GM21447 (cell line): Measurements from ENCODE around the gene SMARCD3.

Source experiments
- ATAC-seq: cut with Tn5 transposase; IDR thresholded peaks from one replicate; pipeline ENCODE4 v1.9.1; 2021; ENCODE audit not compliant: unreplicated experiment

Gene SMARCD3

DNA sequence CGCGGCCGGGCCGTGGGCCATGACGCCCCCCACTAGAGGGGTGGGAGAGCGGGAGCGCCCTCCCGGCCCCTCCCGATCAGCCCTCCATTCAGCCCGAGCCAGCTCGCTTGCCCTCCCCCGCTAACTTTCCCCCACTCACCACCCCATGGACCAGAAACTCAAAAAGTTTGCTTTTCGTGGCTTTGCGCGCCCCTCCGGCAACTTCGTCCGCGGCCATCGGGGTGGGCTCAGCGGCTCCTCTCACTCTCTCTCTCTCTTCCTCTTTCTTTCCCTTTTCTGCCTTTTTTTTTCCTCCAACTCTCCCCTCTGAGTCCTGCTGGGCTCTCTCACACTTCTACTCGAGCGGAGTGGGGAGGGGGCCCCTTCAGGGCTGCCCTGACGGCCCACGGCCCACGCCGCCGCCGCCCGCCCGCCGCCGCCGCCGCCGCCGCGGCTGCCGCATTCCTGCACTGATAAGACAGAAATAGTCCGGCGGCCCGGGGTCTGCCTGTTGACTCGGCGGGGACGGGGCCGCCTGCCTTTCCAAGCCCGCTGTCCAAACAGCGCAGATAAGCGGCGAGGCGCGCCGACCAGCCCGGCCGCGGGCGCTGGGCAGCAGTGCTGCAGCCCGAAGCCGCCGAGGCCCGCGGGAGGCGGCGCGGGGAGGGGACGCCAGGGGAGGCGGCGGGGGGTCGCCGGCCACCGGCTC, at the start of gene SMARCD3:
Gene SMARCD3 (minus strand): TSS at position 349 of the 688 bp plus-strand sequence. CDS start 132 bp downstream, at position 217.
- no peak for ATAC-seq

DNA sequence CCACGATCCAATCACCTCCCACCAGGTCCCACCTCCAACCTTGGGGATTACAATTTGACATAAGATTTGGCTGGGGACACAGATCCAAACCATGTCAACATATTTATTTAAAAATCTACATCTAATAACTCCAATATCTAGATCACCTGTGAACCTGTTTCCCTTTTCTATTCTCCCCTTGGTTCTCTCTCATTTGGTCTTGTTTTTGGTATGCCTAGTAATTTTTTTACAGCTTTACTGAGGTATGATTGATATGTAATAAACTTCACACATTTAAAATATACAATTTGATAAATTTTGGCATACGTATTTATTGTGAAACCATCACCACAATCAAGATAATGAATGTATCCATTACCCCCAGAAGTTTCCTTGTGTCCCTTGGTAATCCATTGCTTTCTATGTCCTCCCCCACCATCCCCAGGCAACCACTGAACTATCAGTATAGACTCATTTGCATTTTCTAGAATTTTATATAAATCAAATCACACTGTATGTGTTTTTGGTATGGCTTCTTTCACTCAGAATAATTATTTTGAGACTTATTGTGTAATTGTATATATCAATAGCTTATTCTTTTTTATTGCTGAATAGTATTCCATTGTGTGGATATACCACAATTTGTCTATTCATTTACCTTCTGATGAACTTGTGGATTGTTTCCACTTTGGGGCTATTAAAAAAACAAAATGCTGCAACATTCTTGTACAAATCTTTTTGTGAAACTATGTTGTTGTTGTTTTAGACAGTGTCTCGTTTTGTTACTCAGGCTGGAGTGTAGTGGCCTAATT, 47.9 kb upstream of the SMARCD3 start:
- no peak for ATAC-seq

DNA sequence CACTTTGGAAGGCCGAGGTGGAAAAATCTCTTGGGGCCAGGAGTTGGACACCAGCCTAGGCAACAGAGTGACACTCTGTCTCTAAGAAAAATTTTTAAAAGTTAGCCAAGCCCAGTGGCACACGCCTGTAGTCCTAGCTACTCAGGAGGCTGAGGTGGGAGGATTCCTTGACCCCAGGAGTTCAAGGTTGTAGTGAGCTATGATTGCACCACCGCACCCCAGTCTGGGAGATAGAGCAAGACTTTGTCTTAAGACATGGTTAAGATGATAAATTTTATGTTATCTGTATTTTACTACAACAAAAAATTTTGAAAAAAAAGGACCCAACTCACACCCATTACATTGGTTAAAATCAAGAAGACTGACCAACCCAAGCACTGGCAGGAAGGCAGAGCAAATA, 44.4 kb upstream of the SMARCD3 start:
- no peak for ATAC-seq

DNA sequence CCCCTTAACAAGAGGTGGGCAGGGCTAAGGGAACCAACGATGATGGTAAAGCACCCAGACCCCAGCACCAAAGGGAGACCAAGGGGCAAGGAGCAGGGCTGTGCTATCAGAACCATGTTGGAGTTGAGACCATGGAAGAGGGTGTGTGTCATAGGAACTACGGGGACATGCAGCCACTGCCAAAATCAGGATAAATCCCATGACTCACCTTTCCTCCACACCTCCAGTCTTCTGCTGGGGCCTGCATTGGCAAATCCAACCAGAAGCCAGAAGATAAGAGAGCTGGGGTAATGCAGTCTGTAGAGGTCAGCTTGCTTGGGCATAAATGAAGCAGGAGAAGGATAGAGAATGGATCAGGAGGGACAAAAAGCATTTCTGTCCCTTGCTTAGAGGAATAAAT, 42.7 kb upstream of the SMARCD3 start:
- ATAC-seq, result no peak

DNA sequence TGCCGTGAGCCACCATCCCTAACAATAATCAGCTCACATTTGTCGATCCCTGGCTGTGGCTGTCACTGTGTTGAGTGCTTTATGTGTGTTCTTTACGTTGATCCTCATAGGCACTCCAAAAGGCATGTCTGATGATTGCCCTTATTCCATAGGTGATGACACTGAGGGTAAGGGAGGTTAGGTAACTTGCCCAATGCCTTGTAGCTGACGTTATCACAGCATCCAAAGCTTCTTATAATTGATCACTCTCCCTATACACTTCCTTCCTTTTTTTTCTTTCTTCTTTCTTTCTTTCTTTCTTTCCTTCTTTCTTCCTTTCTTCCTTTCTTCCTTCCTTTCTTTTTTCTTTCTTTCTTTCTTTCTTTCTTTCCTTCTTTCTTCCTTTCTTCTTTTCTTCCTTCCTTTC, 41.9 kb upstream of the SMARCD3 start:
- ATAC-seq, result no peak

DNA sequence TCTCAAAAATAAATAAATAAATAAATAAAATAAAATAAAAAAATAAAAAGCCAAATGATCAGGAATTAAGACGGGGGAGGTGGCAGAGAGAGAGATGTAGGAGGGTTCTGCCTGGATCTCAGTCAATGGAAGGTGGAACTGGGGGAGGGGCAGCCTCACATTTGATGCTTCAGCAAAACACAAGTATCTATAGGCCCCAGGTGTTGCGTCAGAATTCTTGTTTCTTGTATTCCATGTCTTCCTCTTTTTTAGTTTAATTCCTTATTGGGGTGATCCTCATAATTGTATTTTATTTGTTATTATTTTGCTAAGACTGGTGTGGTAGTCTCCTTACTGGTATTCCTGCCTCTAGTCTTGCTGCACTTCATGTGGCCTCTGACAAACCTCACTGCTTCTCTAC, 41.4 kb upstream of the SMARCD3 start:
- no peak for ATAC-seq

DNA sequence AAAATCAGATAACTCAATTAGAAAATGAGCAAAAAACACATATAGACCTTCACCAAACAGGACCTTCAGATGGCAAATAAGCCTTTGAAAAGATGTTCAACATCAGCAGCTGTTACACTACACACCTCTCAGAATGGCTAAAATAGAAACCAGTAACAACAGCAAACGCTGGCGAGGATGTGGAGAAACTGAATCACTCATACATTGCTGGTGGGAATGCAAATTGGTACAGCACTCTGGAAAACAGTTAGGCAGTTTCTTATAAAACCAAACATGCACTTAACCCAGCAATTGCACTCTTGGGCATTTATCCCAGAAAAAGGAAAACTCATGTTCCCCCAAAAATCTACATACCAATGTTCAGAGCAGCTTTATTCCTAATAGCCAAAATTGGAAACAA, 37.7 kb upstream of the SMARCD3 start:
- ATAC-seq, result no peak

DNA sequence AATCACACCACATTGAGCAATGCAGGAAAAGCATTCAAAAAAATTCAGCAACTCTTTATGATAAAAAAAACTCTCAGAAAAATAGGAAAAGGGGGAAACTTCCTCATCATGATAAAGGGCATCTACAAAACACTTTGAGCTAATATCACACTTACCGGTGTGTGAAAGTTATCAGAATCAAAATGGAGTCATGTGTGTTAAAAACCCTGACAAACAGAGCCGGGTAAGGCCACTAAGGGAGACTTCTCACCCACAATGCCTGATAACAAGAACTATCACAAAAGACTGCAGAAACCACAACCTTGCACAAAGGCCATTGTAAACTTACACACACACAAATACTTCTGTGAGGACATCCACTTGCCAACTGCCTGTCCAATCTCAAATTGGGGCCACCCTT, 34.8 kb upstream of the SMARCD3 start:
- no peak for ATAC-seq

DNA sequence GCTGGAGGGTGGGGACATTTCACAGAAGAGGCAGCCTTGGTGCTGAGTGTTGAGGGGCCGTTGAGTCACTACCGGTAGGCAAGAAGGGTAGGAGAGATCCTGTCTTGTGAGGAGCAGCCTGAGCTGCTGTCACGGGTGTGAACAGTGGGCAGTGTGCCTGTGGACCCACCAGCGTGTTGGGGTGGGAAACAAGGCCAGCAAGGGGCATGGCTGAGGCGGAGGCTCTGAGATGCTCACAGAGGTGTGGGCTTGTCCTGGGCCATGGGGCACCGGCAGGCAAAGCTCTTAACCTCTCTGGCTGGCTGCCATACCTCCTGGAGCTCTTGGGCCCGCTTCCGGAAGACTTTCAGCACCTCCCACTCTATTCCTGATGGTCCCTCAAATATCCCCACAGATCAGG, 33.6 kb upstream of the SMARCD3 start:
- ATAC-seq, result no peak

DNA sequence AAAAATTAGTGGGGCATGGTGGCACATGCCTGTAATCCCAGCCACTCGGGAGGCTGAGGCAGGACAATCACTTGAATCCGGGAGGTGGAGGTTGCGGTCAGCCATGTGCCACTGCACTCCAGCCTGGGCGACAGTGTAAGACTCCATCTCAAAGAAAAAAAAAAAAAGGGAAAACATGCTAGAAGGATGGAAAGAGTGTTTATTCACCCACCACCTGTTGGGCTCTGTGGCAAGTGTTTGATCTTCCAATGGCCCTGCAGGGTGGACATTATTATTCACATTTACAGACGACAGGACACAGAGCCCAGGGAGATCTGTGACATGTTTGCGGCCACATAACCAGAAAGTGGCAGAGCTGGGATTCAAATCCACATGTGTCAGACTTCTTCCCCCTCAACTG, 33.2 kb upstream of the SMARCD3 start:
- no peak for ATAC-seq

DNA sequence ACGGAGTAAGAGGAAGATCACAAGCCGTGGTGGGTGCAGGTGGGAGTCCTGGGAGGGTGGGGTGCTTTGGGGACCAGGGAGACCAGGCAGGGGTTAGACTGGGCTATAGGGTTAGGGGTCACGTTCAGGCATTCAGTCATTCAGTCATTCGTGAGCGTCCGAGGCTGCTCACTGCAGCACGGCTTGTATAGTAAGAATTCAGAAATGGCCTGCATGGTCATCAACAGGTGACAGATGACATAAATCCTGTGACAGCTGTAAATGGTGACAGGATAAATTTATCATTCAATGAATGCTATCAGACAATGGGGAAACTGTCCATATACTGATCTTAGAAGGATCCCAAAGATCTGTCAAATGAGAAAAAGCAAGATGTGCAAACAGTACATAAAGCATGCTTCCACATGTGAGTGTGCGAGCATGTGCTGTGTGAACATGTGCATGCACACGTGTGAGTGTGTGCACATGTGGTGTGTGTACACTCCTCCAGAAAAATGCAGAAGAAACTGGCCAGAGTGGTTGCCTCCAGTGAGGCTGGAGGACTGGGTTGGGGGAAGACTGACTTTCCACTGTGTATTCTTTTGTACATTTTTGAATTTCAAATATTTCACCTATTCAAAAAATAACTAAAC, 32.0 kb upstream of the SMARCD3 start:
- ATAC-seq, result no peak

DNA sequence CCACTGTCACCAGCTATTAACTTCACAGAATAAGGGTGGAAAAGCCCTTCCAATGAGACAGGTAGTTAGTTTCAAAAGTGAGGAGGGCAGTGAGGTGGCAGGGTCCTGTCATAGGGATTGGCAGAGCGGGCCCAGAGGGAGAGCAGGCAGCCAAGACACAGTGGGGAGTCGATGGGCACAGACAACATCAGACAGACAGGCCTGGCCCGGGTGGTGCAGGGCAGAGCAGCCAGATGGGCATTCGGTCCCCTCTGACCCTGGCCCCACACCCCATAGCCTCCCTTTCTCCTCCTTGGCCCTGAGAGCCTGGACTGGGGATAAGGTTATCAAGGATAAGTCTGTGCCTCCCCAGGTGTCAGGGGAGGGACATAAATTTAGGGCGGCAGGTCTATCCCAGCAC, 31.4 kb upstream of the SMARCD3 start:
- ATAC-seq, result no peak

DNA sequence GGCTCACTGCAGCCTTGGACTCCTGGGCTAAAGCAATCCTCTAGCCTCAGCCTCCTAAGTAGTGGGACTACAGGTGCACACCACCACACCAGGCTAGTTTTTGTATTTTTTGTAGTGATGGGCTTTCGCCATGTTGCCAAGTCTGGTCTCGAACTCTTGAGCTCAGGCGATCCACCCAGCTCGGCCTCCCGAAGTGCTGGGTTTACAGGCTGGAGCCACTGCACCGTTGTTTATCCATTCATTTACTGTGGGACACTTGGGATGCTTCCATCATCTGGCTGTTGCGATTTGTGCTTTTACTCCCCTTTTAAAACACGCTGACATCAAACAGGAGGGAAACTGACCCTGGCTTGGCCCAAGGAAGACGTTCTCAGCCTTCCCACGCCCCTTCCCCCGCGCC, 30.5 kb upstream of the SMARCD3 start:
- ATAC-seq, result no peak

DNA sequence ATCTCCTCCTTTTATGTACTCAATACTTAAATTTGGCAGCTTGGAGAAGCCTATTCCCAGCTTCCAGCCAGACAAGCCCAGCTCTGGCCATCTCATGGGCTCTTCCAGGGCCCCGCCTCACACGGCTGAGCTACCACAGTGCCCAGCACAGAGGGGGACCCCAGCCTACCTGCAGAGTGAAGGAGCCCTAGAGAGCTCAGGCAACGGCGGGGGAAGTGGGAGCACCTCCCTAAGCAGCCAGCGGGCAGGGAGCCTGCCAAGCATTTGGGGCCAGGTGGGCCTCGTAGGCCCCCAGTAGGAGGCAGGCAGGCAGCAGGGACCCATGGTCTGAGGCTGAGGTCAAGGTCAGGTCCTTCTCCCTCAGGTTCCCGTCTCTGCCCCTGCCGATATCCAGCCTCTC, 29.1 kb upstream of the SMARCD3 start:
- ATAC-seq, result no peak

DNA sequence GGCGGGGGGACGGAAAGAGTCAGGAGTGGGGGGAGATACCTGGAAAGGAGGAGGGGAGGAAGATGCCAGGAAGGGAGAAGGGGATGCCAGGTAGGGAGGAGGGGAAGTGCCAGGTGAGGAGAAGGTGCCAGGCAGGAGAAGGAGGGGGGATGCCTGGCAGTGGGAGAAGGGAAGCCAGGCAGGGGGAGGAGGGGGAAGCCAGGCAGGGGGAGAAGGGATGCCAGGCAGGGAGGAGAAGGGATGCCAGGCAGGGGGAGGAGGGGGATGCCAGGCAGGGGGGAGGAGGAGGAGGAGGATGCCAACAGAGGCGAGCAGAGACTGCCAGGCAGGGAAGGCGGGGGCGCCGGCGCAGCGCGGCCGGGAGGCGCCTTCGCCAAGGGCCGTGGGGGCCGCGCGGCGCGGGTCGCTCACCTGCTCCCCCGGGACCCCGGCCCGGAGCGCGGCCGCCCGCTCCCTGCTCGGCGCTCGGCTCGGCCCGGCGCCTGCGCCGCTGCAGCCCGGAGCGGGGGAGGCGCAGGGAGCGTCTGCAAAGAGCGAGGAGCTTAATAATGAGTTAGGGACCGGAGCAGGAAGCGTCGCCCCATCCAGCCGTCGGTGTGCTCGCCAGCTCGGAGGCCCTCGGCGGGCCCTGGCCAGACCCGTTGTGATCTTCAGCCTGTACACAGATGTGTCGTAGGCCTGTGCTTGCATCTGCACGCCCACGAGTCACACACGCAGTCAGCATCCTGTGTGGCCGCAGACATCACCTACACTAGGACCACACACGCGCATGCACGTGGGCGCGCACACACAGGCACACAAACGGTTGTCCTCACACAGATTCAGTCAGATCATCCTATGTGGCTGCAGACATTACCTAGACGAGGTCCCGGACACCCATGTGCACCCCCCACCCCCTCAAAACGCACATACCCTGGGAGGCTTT, 28.4 kb upstream of the SMARCD3 start:
- no peak for ATAC-seq

DNA sequence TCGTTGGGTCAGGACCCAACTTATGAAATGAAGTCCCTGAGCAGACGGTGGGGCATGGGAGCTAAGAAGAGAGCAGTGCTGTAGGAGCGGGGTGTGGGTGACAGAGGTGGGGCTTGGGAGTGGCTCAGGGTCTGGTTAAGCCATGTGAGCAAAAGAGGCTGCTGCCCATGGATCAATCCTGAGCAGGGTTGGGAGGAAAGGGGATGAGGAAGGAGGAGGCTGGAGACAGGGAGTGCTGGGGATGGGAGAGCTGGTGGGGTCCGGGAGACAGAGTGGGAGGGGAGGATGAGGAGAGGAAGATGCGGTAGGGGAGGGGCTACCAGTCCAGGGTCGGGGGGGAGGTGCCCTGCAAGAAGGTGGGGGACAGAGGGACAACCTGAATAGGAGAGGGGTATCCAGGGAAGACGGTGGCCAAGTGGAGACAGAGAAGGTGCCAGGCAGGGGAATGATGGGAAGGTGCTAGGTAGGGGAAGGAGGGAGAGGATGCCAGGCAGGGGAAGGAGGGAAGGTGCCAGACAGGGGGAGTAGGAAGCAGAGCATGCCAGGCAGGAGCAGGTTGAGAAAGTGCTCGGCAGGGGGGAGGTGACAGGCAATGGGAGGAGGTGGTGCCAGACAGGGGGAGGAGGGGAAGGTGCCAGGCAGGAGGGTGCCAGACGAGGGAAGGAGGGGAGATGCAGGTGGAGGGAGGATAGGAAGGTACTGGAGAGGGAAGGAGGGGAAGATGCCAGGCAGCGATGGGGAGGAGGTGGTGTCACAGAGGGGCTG, 27.5 kb upstream of the SMARCD3 start:
- ATAC-seq, result no peak

DNA sequence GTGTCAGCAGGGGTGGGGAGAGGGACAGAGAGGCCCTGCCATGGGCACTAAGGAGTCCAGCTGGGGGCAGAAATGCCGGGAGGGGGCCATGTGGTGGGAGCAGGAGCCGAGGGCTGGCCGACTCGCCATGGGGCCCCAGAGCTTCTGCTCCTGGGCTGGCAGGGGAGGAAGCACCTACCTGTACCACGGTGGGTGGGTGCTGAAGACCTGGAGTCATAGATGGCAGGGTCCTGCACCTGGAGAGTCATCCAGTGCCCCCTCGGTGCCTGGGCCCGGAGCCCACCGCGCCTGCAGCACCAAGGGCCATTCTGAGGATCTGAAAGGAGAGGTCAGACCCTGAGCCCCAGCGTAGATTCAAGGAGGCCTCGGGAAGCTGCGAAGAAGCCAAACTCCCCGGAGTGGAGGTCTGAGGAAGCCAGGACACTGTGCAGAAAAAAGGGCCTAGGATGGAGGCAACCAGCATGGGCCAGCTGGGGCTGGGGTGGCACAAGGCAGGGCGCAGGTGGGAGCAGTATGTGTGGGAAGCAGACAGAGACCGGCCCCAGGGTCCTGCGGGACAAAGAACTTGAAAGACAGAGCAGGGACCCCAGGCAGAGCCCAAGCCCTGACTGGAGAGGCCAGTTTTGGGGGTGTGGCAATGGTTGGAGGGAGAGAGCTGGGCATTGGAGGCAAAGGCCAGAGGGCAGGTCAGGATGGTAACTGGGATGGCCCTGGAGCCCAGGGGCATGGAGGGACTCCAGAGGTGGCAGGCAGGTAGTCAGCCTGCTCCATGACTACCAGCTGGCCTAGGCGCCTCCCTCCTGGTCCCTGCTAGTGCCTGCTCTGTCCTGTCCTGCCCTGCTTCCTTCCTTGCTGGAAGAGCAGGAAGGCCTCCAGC, 26.7 kb upstream of the SMARCD3 start:
- no peak for ATAC-seq

DNA sequence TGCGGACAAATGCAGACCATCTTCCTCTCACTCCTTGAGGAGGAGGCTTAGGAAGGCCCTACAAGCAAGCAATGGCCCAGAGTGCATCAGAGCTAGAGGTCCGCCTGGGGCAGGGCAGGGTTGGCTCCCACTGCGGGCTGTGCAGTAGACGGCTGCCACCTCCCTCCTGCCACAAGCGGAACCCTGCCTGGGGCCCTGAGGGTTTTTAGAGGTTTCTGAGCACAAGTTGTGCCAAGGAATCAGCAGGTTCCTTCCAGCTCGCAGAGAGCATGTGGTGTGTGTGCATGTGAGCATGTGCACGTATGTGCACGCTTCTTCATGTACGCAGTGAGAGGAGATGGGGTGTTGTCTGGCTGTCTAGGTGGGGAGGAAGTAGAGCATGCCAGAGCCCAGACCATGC, 25.9 kb upstream of the SMARCD3 start:
- no peak for ATAC-seq

DNA sequence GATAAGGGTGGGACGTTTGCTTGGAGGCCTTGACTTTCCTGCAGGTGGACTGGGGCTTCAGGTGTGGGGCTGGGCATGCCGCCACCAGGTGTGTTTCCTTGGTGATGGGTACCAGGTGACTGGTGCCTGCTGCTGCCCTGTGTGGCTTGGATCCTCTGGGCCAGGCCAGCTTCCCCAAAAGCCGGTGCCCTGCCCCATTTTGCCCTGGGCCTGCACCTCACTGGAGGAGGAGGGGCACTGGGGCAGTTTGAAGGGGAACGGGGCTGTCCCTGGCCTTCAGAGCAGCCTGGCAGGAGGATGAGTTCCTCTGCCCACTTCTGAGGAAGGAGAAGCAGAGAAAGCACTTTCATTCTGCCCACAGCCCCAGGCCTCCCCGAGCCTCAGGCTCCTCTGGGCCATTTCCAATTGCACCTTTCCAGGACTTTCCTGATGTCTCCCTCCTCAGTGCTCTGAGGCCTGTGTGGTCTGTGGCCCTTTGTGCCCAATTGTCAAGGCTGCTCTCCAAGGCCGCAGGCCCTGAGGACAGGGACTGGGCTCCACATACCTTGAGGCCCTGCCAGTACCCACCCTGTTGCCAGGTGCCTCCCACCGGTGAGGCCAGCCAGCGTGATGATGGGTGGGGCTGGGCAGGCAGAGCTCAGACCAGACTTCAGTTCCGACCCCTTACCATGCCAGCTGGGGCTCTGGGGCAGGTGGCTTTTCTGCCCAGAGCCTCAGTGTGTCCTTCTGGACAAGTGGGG, 25.3 kb upstream of the SMARCD3 start:
- no peak for ATAC-seq
